Right lobe of liver (tissue), 4 donors: Measurements from ENCODE around the gene TRIM42.

Experiments
- CTCF ChIP-seq, 4 donors: fragments of 200-600 bp in 3 of 4; fragments of 450-650 bp in 1 of 4; IDR thresholded peaks; one replicate each; pipeline versions ENCODE4 v1.5.1 to v1.8.0; 2016 to 2022; ENCODE audit warnings: antibody characterized with exemption in 4 of 4, mild to moderate bottlenecking in 2 of 4
- POLR2A ChIP-seq: fragments of 450-650 bp; IDR thresholded peaks from one replicate; pipeline ENCODE4 v1.6.1; 2017; ENCODE audit warnings: antibody characterized with exemption, mild to moderate bottlenecking
- donor health status: DM: no; HTN: no; CAD: no.
- donor health status: DM: no; HTN: no; CAD: no.
- donor health status: DM: no; HTN: yes; CAD: no.

DNA sequence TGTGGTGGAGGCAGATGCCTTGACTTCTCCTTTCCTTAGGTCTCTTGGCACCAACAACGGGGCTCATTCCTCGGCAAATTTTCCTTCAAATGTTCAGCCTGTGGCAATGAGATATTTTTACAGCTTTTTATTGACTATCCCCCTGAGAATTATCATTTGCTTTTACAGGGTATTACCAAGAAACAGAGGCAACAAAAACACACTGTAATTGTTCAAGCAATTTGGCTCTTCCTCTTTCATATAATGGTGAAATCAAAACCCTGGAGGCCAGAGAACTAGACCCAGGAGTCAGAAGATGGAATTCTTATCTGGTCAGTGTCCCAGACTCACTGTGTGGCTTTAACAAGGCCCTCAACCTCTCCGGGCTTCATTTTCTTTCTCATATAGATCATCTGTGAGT is 40.1 kb downstream of the TRIM42 start:
- no peak for TF ChIP-seq CTCF (IDR thresholded peaks at IDR 0.05)
- TF ChIP-seq POLR2A = no peak
